HG03354 (cell line): ENCODE results near the gene DPEP1.
"Not testable (repeated sequence)": the region's sequence is repeated elsewhere in the genome, so short reads cannot be mapped to it uniquely, and the experiment has no call there.

ENCODE experiments used
- ATAC-seq: cut with Tn5 transposase; IDR thresholded peaks from one replicate; pipeline ENCODE4 v1.9.1; 2021; ENCODE audit warnings: mild to moderate bottlenecking; ENCODE audit not compliant: unreplicated experiment, poor library complexity, severe bottlenecking

The DPEP1 gene

DNA sequence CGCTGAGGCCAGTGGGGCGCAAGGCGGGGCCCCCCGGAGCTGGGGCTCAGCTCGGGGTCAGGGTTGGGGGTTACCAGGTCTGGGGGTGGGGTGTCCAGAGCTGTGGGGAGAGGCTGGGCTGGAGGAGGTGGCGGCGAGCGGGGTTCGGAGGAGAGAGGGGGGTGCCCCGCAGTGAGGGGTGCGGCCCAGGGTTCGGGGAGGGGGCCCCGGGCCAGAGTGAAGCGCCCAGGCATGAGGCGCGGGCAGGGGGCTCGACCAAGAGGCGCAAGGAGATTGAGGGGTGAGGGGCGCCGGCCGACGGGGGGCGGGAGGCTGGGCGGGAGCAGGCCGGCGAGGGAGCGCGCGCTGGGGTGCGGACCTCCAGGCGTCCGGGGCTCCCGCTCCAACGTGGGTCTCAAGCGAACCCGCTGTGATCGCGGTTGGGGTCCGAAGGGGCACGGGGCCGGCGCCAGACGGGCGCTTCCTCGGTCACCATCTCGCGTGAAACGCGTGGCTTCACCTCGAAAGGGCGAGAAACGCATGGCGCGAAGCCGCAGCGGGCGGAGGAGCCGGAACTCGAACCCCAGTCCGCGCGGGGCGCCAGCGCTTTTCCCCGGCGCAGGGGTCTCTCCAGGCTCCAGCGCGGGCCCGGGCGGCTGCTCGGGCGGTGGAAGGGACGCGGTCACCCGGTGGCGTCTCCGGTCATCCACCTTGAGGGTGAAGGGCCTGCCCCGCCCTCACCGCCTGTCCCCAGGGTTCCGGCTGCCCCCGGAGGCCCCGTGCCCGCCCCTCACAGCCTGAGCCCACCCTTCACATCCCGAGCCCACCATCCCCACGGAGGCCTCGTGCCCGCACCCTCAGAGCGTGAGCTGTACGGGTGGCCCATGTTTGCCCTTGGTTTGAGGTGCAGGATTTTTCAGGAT lies 37.0 kb upstream of the DPEP1 start:
- ATAC-seq = no peak

DNA sequence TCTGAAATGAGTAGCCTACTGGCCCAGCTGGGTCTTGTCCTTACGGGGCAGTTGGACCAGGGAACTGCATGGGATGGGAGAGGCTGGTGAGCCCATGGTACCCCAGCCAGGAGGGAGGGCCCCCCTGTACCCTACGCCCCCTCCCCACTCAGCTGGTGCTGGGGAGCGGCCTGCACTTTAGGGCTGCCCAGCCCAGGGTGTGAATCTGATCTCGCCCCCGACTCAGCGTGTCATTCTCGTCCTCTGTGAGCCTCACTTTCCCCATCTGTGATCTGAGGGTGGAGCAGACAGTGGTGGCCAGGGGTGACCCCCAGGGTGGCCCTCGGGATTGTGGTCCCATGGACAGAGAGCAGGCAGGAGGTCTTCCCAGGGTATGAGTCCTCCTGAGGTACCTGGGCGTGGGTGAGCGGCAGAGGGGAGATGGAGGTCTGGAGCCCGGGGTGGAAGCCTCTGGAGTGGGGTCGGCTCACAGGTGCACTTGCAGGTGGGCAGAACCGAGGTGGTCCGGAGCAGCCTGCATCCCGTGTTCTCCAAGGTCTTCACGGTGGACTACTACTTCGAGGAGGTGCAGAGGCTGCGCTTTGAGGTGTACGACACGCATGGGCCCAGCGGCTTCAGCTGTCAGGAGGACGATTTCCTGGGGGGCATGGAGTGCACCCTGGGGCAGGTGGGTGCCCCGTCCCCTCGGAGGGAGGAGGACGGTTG lies 36.2 kb upstream of the DPEP1 start:
- no peak for ATAC-seq

- no peak for ATAC-seq
Observed at GRCh38 chr16:89579351-89579750, 34.1 kb upstream of the DPEP1 start.

DNA sequence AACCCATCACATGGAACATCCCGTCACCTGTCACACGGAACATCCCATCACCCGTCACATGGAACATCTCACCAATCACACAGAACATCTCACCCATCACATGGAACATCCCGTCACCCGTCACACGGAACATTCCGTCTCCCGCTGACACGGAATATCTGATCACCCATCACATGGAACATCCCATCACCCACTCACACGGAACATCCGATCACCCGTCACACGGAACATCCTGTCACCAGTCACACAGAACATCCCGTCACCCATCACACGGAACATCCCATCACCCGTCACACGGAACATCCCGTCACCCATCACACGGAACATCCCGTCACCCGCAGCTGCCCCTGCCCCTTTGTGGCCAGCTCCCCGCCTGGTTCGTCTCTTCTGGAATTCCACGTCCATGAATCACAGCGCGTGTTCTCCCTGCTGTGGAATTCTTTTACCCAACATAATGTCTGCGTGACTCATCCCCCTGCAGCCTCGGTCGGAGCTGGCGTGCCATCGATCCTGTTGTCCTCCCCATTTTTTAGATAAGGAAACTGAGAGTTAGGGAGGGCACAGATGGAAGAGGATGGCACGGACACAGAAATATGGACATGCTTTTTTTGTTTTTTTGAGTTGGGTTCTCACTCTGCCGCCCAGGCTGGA lies 32.3 kb upstream of the DPEP1 start:
- no peak for ATAC-seq

DNA sequence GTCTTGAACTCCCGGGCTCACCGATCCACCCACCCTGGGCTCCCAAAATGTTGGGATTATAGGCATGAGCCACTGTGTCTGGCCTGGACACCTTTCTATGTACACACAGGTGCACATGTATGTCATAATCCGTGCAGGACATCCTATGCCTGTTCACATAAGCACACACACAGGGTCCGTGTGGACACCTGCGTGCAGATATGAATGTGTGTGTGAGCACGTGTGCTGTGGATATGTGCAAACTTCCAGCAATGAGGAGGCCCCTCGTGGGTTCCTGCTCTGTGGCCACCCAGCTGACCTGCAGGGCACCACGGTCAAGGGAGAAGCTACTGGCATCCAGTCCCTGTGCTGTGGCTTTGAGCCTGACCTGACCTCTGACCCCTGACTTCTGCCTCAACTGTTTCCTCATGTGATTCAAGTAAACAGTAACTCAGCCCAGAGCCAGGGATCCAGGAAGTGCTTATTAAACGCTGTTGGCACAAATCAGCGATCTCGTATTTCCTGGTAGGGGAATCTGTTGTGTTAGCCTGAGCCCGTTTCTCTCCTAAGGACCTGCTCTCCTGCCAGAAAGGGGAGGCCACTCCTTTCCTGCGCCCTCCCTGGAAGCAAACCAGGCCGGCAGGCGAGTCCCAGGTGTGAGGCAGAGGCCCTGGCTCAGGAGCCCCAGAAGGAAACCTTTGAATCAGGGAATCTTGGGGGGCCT lies 31.4 kb upstream of the DPEP1 start:
- no peak for ATAC-seq

GRCh38 chr16:89582614-89583196 lies 30.7 kb upstream of the DPEP1 start:
- no peak for ATAC-seq

- ATAC-seq = no peak
Observed at GRCh38 chr16:89583197-89583894, 30.1 kb upstream of the DPEP1 start.

GRCh38 chr16:89583895-89584644 lies 29.4 kb upstream of the DPEP1 start:
- no peak for ATAC-seq

GRCh38 chr16:89584768-89585549 lies 28.5 kb upstream of the DPEP1 start:
- no peak for ATAC-seq

- ATAC-seq = no peak
Observed at GRCh38 chr16:89586218-89586617, 27.2 kb upstream of the DPEP1 start.

DNA sequence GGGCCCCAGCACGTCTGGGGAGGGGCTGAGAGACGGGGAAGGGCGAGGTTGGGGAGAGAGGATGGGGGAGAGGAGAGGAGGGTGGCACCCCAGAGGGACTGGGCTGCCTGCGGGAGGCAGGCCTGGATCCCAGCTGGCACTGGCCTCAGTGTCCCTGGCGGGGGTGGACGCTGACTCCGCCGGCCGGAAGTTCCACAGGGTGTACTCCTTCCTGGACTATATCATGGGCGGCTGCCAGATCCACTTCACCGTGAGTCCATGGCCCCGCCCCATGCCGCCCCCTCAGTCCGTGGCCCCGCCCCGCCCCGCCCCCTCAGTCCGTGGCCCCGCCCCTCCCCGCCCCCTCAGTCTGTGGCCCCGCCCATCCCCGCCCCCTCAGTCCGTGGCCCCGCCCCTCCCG lies 26.6 kb upstream of the DPEP1 start:
- no peak for ATAC-seq

DNA sequence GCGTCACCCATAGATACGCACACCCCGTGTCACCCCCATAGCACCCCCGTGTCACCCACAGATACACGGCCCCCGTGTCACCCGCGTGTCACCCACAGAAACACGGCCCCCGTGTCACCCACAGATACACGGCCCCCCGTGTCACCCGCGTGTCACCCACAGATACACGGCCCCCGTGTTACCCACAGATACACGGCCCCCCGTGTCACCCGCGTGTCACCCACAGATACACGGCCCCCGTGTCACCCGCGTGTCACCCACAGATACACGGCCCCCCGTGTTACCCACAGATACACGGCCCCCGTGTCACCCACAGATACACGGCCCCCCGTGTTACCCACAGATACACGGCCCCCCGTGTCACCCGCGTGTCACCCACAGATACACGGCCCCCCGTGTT lies 25.8 kb upstream of the DPEP1 start:
- not testable (repeated sequence) for ATAC-seq

DNA sequence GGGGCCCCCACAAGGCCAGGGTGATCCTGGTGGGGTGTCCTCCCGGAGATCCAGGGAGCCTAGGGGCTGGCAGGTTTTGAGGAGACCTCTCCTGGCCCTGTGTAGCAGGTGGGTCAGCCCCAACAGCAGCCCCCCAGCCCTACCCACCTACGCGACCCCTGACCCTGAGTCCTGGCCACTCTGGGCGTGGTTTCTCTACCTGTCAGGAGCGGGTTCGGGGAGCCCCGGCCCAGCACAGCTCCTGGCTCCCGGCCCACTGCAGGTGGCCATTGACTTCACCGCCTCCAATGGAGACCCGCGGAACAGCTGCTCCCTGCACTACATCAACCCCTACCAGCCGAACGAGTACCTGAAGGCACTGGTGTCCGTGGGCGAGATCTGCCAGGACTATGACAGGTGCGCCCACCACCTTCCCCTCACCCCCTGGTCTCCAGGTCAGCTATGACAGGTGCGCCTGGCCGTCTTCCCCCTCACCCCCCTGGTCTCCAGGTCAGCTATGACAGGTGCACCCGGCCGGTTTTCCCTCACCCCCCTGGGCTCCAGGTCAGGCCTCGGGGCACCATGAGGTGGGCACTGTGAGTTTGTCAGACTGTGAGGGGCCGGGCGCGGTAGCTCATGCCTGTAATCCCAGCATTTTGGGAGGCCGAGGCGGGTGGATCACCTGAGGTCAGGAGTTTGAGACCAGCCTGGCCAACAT lies 24.9 kb upstream of the DPEP1 start:
- no peak for ATAC-seq

- ATAC-seq = no peak
Observed at GRCh38 chr16:89589241-89589926, 24.1 kb upstream of the DPEP1 start.

GRCh38 chr16:89593841-89594240 lies 19.6 kb upstream of the DPEP1 start:
- no peak for ATAC-seq

GRCh38 chr16:89595330-89596060 lies 17.9 kb upstream of the DPEP1 start:
- ATAC-seq = no peak
